HEK293 (cell line): ENCODE measurements around the gene RAB11FIP3.

ENCODE experiments used
- CTCF ChIA-PET: fragments of 350-600 bp; formaldehyde crosslinking; extraction: SDS; loops from one replicate; lab custom pipeline; 2021; ENCODE audit warnings: antibody characterized with exemption; lab: Yijun Ruan, JAX
- POLR2A ChIA-PET: fragments of 300-600 bp; formaldehyde crosslinking; extraction: SDS; loops from one replicate; lab custom pipeline; 2020; ENCODE audit warnings: antibody characterized with exemption, inconsistent platforms; lab: Yijun Ruan, JAX
- H3K27ac ChIP-seq: fragments of 200-500 bp; sonication (Bioruptor generic); 2 replicates; pipeline ENCODE4 v1.5.1; 2014; ENCODE audit warnings: low read depth, low read length, control low read depth, inconsistent platforms; ENCODE audit errors: extremely low read depth
- H3K36me3 ChIP-seq, 2 experiments: fragments of 200-500 bp in 1 of 2; sonication (Bioruptor generic) in 1 of 2; 1 replicate in 1 of 2; 2 replicates in 1 of 2; pipeline ENCODE4 v1.5.1; 2014 to 2017; ENCODE audit warnings: inconsistent platforms in 2 of 2, low read length in 2 of 2; ENCODE audit not compliant: control insufficient read depth in 2 of 2, insufficient read depth in 1 of 2
- H3K4me1 ChIP-seq: fragments of 200-500 bp; sonication (Bioruptor generic); 2 replicates; pipeline ENCODE4 v1.5.1; 2014; ENCODE audit warnings: mild to moderate bottlenecking, low read length, inconsistent platforms; ENCODE audit not compliant: control insufficient read depth, insufficient read depth
- H3K4me3 ChIP-seq: 2 replicates; pipeline ENCODE4 v1.5.1; 2011; ENCODE audit warnings: low read depth, mild to moderate bottlenecking, control low read depth, low read length, moderate library complexity
- H3K9me3 ChIP-seq: fragments of 200-500 bp; sonication (Bioruptor generic); 2 replicates; pipeline ENCODE4 v1.5.1; 2014; ENCODE audit warnings: low read depth, low read length, inconsistent platforms; ENCODE audit not compliant: control insufficient read depth, insufficient read depth
- GLIS1 ChIP-seq: fragments of 450-650 bp; formaldehyde crosslinking; IDR thresholded peaks from 2 replicates; pipeline ENCODE4 v1.5.1; 2016; ENCODE audit warnings: missing biosample characterization, missing genetic modification characterization
- GLIS2 ChIP-seq: fragments of 450-650 bp; formaldehyde crosslinking; IDR thresholded peaks from 2 replicates; pipeline ENCODE4 v1.5.1; 2016; ENCODE audit warnings: missing biosample characterization, missing genetic modification characterization
- MEIS1 ChIP-seq: sonication (generic); formaldehyde crosslinking; IDR thresholded peaks from 2 replicates; pipeline ENCODE4 v1.8.1; 2022; ENCODE audit warnings: missing genetic modification reagents, mild to moderate bottlenecking, borderline replicate concordance
- TRIM28 ChIP-seq: IDR thresholded peaks from 2 replicates; pipeline ENCODE4 v1.6.1; 2011; ENCODE audit warnings: low read length, control low read depth, borderline replicate concordance
- WT1 ChIP-seq: fragments of 450-650 bp; formaldehyde crosslinking; IDR thresholded peaks from 2 replicates; pipeline ENCODE4 v1.5.1; 2016; ENCODE audit warnings: missing biosample characterization, missing genetic modification characterization
- ZBTB20 ChIP-seq: fragments of 450-650 bp; formaldehyde crosslinking; IDR thresholded peaks from 2 replicates; pipeline ENCODE4 v1.5.1; 2016; ENCODE audit warnings: missing biosample characterization, missing genetic modification characterization
- ZFP41 ChIP-seq: fragments of 450-650 bp; formaldehyde crosslinking; IDR thresholded peaks from 2 replicates; pipeline ENCODE4 v1.5.1; 2016; ENCODE audit warnings: missing biosample characterization, missing genetic modification characterization, borderline replicate concordance
- ZIC2 ChIP-seq: fragments of 450-650 bp; formaldehyde crosslinking; IDR thresholded peaks from 2 replicates; pipeline ENCODE4 v1.5.1; 2016; ENCODE audit warnings: missing biosample characterization, missing genetic modification characterization
- ZNF169 ChIP-seq: fragments of 450-650 bp; formaldehyde crosslinking; IDR thresholded peaks from 2 replicates; pipeline ENCODE4 v1.5.1; 2016; ENCODE audit warnings: missing biosample characterization, missing genetic modification characterization
- ZNF202 ChIP-seq: fragments of 450-650 bp; formaldehyde crosslinking; IDR thresholded peaks from 2 replicates; pipeline ENCODE4 v1.5.1; 2016; ENCODE audit warnings: missing biosample characterization, missing genetic modification characterization, borderline replicate concordance
- ZNF221 ChIP-seq: fragments of 450-650 bp; formaldehyde crosslinking; IDR thresholded peaks from 2 replicates; pipeline ENCODE4 v1.5.1; 2017; ENCODE audit warnings: missing biosample characterization, missing genetic modification characterization, borderline replicate concordance
- ZNF274 ChIP-seq, 2 experiments: fragments of 200-500 bp in 1 of 2; fragments of 450-650 bp in 1 of 2; sonication (Bioruptor generic) in 1 of 2; formaldehyde crosslinking in 1 of 2; IDR thresholded peaks; 2 replicates each; pipeline versions ENCODE4 v1.5.1 to v1.6.1; 2014 to 2016; ENCODE audit warnings: borderline replicate concordance in 1 of 2, inconsistent platforms in 1 of 2, low read length in 1 of 2, missing biosample characterization in 1 of 2, missing genetic modification characterization in 1 of 2
- ZNF366 ChIP-seq: fragments of 450-650 bp; formaldehyde crosslinking; conservative IDR thresholded peaks from 2 replicates; pipeline ENCODE4 v1.5.1; 2016; ENCODE audit warnings: missing biosample characterization, missing genetic modification characterization
- ZNF792 ChIP-seq: fragments of 450-650 bp; formaldehyde crosslinking; IDR thresholded peaks from 2 replicates; pipeline ENCODE4 v1.5.1; 2016; ENCODE audit warnings: missing biosample characterization, missing genetic modification characterization
- TF ChIP-seq, protein P1 (sequence below): fragments of 450-650 bp; formaldehyde crosslinking; IDR thresholded peaks from 2 replicates; pipeline ENCODE4; 2016; ENCODE audit warnings: missing biosample characterization, missing genetic modification characterization

The RAB11FIP3 gene

GRCh38 chr16:540645-541340, 115.3 kb downstream of the RAB11FIP3 start (continued):
- TF ChIP-seq TRIM28 (no peak), ZNF221 (tag by site-specific recombination) (no peak)

DNA sequence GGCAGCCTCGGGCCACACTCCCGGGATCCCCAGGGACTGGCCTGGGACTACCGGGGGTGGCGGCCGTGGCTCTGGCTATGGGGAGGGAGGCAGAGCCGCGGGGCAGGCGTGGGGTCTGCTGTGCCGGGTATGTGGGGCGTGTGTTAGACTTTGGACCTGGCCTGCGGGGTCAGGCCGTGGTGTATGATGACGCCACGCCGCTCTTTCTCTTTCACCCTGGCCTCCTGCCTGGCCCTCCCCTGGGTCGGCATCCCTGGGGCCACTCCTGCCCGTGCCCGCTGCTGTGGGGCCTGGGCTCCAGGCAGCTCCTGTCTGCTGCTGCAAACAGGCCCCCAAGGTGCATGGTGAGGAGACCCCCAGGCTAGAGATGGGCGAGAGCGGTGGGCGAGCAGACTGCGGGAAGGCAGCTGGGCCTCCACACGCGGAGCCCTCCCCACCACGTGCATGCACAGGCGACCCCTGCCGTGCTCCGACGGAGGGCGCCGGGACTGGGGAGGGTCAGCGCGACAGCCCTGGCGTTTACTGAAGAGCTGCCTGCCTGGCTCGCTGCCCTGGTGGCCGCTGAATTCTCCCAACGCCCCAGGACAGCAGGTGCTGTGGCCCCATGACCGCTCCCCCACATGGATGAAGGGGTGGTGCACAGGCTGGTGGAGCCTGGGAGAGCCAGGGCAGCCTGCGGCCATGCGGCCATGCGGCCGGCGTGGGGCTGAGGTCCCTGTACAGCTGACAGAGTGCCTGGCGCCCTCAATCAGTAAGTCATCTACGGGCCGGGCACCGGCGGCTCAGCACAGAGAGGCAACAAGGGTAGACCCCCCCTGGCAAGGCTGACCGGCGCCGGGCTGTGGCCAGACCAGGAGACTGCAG, 118.1 kb downstream of the RAB11FIP3 start:
- Histone ChIP-seq H3K27ac (no peak overlapping the region), H3K36me3 (peaks cover 0 to 32% of the 10 kb centered on the region in 2 experiments; a peak in 2 of 3 replicates), H3K9me3 (no peaks in the 10 kb centered on the region)
- TF ChIP-seq ZNF792 (no peak), ZNF169 (no peak), MEIS1 (CRISPR knock-in tag) (no peak), ZFP41 (tag by site-specific recombination) (no peak), ZIC2 (tag by site-specific recombination) (peak; percentile 12; the same call in 1 of the 2 replicates), ZNF274 (IDR thresholded peaks at IDR 0.05; ENCODE audit: low read length) (no peak), ZNF274 (tag by site-specific recombination; IDR thresholded peaks at IDR 0.05; ENCODE audit: borderline replicate concordance) (no peak), GLIS2 (tag by site-specific recombination) (peak; percentile 29; the same call in 1 of the 2 replicates), ZNF366 (no peak)
- TF ChIP-seq, protein P1, sequence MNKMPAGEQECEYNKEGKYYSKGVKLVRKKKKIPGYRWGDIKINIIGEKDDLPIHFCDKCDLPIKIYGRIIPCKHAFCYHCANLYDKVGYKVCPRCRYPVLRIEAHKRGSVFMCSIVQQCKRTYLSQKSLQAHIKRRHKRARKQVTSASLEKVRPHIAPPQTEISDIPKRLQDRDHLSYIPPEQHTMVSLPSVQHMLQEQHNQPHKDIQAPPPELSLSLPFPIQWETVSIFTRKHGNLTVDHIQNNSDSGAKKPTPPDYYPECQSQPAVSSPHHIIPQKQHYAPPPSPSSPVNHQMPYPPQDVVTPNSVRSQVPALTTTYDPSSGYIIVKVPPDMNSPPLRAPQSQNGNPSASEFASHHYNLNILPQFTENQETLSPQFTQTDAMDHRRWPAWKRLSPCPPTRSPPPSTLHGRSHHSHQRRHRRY (tag by site-specific recombination): no peak
- TF ChIP-seq, all 188 proteins: peak for 2
- ChIA-PET POLR2A (interaction anchor here (0.5 to 0.9 kb wide), 2 partner anchors 15 to 44 kb away, joined by 3 to 5 read pairs; no protein-coding TSS in a partner anchor), CTCF (no interaction called here)
- no peaks in the 10 kb centered on the region for H3K4me1 ChIP-seq
- H3K4me3 ChIP-seq: no peak overlapping the region

DNA sequence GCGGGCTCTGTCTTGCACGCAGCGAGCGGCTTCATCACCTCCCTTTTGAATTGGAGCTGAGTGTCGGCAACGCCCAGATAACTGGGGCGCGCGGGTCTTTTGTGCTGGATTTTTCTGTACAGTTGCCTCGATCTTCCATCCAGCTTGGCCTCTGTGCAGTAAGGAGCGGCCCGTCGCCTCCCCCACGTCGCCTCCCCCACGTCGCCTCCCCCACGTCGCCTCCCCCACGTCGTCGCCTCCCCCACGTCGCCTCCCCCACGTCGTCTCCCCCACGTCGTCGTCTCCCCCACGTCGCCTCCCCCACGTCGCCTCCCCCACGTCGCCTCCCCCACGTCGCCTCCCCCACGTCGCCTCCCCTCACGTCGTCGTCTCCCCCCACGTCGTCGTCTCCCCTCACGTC, 119.1 kb downstream of the RAB11FIP3 start:
- Histone ChIP-seq H3K4me3 (no peak overlapping the region), H3K9me3 (no peaks in the 10 kb centered on the region), H3K4me1 (no peaks in the 10 kb centered on the region), H3K36me3 (peaks cover 0 to 32% of the 10 kb centered on the region in 2 experiments; a peak in 2 of 3 replicates), H3K27ac (no peak overlapping the region)
- CTCF ChIA-PET: no interaction called here
- no peak for TF ChIP-seq ZNF202
- TF ChIP-seq WT1: peak; percentile 69
- POLR2A ChIA-PET: no interaction called here

DNA sequence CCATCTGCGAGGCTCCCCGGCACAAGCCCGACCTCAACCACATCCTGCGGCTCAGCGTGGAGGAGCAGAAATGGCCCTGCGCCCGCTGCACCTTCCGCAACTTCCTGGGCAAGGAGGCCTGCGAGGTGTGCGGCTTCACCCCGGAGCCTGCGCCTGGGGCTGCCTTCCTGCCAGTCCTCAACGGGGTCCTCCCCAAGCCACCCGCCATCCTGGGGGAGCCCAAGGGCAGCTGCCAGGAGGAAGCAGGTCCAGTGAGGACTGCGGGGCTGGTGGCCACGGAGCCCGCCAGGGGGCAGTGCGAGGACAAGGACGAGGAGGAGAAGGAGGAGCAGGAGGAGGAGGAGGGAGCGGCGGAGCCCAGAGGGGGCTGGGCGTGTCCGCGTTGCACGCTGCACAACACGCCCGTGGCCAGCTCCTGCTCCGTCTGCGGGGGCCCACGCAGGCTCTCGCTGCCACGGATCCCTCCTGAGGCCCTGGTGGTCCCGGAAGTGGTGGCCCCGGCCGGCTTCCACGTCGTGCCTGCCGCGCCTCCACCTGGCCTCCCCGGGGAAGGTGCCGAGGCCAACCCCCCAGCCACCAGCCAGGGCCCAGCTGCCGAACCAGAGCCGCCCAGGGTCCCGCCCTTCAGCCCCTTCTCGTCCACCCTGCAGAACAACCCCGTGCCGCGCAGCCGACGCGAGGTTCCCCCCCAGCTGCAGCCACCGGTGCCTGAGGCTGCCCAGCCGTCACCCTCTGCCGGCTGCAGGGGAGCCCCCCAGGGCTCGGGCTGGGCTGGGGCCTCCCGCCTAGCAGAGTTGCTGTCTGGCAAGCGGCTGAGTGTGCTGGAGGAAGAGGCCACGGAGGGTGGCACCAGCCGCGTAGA, 121.7 kb downstream of the RAB11FIP3 start:
- Histone ChIP-seq H3K4me3 (no peak overlapping the region), H3K36me3 (peaks cover 0 to 33% of the 10 kb centered on the region in 2 experiments; a peak in 2 of 3 replicates), H3K4me1 (no peaks in the 10 kb centered on the region), H3K9me3 (no peaks in the 10 kb centered on the region), H3K27ac (no peak overlapping the region)
- POLR2A ChIA-PET: no interaction called here
- CTCF ChIA-PET: interaction anchor here (0.6 kb wide), 1 partner anchor 700 kb away, joined by 3 read pairs; no protein-coding TSS in a partner anchor
- no peak for TF ChIP-seq ZBTB20 (tag by site-specific recombination)
- TF ChIP-seq GLIS1 (tag by site-specific recombination): peak; percentile 40; the same call in 1 of the 2 replicates
